Kidney epithelial cell (primary cell): ENCODE measurements around the gene FAM24B. TPM values are rescaled to one million over a fixed set of nuclear protein-coding genes. Genes with fewer than 3 reads are reported as not detected.
"Not testable (repeated sequence)": the region's sequence is repeated elsewhere in the genome, so short reads cannot be mapped to it uniquely, and the experiment has no call there.

Experiments
- DNase-seq: peaks from one replicate; pipeline ENCODE4 v3.0.0-alpha.2; 2010; ENCODE audit warnings: low read depth
- H3K27me3 ChIP-seq: 2 replicates; pipeline ENCODE4 v1.6.0; 2011; ENCODE audit warnings: low read length; ENCODE audit not compliant: control insufficient read depth, insufficient read depth
- H3K36me3 ChIP-seq: 2 replicates; pipeline ENCODE4 v1.5.1; 2011; ENCODE audit warnings: low read length; ENCODE audit not compliant: control insufficient read depth, insufficient read depth
- H3K4me3 ChIP-seq: 2 replicates; pipeline ENCODE4 v1.5.1; 2011; ENCODE audit warnings: low read depth, mild to moderate bottlenecking, control low read depth, low read length
- total RNA-seq: library from RNA; depleted of rRNA; stranded (reverse); fragments of >200 nt; gene quantifications from 2 replicates; pipeline ENCODE4 v1.2.3, GENCODE V29; 2015
- TF ChIP-seq, protein P1 (sequence below): IDR thresholded peaks from 2 replicates; pipeline ENCODE4 v1.5.1; 2011; ENCODE audit warnings: mild to moderate bottlenecking, moderate library complexity, low read length, control low read depth, inconsistent platforms; ENCODE audit not compliant: insufficient read depth, poor library complexity, severe bottlenecking

FAM24B gene
- total RNA-seq, 1 donor from 2014 or later, result 14.6 TPM

DNA sequence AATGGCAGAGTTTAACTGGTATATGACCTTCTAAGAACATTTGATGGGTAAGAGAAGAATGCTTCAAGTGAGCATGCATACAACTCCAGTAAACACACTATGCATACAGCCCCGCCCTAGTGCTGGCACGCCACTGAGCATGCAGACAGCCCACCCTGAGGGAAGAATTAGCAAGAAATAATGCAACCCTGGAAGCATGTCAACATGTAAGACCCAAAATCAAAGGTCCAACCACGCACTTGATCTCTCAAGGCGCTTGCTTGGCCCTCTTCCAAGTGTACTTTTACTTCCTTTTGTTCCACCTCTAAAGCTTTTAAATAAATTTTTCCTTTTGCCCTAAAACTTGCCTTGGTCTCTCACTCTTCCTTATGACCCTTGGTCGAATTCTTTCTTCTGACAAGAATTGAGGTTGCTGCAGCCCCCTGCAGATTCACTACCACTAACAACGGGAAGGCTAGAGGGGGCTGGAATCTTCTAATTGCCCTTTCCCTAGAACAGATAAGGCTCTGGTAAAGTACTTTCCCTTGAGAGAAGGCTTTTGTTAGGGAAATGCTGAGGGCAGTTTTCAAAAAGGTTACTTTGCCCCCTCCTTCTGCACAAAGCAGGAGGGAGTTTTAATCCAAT lies 3.4 kb downstream of the FAM24B start:
- TF ChIP-seq, protein P1, sequence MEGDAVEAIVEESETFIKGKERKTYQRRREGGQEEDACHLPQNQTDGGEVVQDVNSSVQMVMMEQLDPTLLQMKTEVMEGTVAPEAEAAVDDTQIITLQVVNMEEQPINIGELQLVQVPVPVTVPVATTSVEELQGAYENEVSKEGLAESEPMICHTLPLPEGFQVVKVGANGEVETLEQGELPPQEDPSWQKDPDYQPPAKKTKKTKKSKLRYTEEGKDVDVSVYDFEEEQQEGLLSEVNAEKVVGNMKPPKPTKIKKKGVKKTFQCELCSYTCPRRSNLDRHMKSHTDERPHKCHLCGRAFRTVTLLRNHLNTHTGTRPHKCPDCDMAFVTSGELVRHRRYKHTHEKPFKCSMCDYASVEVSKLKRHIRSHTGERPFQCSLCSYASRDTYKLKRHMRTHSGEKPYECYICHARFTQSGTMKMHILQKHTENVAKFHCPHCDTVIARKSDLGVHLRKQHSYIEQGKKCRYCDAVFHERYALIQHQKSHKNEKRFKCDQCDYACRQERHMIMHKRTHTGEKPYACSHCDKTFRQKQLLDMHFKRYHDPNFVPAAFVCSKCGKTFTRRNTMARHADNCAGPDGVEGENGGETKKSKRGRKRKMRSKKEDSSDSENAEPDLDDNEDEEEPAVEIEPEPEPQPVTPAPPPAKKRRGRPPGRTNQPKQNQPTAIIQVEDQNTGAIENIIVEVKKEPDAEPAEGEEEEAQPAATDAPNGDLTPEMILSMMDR, result no peak
- no peak overlapping the region for H3K4me3 ChIP-seq
- no peak for DNase-seq

DNA sequence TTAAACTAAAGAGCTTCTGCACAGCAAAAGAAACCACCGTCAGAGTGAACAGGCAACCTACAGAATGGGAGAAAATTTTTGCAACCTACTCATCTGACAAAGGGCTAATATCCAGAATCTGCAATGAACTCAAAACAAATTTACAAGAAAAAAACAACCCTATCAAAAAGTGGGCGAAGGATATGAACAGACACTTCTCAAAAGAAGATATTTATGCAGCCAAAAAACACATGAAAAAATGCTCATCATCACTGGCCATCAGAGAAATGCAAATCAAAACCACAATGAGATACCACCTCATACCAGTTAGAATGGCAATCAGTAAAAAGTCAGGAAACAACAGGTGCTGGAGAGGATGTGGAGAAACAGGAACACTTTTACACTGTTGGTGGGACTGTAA lies 7.4 kb downstream of the FAM24B start:
- not testable (repeated sequence) for H3K27me3 ChIP-seq, H3K36me3 ChIP-seq, H3K4me3 ChIP-seq, DNase-seq

More for the DNA sequence above, 3.4 kb downstream of the FAM24B start:
- no peaks in the 10 kb centered on the region for H3K27me3 ChIP-seq
- H3K36me3 ChIP-seq, result no peaks in the 10 kb centered on the region

- not testable (repeated sequence) for DNase-seq, H3K36me3 ChIP-seq, H3K4me3 ChIP-seq, H3K27me3 ChIP-seq
Observed at GRCh38 chr10:122868768-122869167, 10.6 kb downstream of the FAM24B start.

DNA sequence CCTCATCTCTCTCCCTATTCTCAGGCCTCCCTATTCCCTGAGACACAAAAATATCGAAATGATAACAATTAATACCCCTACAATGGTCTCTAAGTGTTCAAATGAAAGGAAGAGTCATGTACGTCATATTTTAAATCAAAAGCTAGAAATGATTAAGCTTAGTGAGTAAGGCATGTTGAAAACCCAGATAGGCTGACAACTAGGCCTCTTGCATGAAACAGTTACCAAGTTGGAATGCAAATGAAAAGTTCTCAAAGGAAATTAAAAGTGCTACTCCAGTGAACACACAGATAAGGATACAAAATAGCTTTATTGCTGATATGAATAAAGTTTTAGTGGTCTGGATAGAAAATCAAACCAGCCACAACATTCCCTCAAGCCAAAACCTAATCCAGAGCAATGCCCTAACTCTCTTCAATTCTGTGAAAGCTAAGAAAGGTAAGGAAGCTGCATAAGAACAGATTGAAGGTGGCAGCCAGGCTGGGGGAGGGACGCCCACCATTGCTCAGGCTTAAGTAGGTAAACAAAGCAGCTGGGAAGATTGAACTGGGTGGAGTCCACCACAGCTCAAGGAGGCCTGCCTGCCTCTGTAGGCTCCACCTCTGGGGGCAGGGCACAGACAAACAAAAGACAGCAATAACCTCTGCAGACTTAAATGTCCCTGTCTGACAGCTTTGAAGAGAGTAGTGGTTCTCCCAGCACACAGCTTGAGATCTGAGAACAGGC lies 12.5 kb downstream of the FAM24B start:
- DNase-seq, H3K27me3 ChIP-seq, H3K4me3 ChIP-seq, H3K36me3 ChIP-seq: not testable (repeated sequence)

GRCh38 chr10:122864901-122865300 lies 14.5 kb downstream of the FAM24B start:
- no peaks in the 10 kb centered on the region for H3K27me3 ChIP-seq
- H3K4me3 ChIP-seq, result no peak overlapping the region
- TF ChIP-seq, protein P1, result no peak
- no peaks in the 10 kb centered on the region for H3K36me3 ChIP-seq
- no peak for DNase-seq

DNA sequence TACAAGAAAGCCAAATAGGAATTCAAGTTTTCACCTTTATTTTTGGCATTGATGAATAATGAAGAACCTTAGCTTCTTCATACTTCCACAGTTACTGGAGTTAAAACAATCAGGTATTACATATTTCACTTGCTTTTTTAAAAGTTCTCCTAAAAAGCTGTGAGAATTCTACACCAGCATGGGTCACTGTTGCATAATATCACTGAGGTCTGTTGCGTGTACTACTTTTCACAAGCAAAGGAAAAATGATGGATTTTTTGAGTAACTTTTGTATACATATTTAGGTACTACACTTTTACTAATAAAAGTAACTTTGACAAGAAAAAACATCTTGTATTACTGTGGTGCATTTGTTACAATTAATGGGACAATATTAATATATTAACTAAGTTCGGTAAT lies 15.2 kb downstream of the FAM24B start:
- Histone ChIP-seq H3K36me3 (no peaks in the 10 kb centered on the region), H3K4me3 (no peak overlapping the region), H3K27me3 (no peaks in the 10 kb centered on the region)
- TF ChIP-seq, protein P1, result no peak
- DNase-seq, result no peak

DNA sequence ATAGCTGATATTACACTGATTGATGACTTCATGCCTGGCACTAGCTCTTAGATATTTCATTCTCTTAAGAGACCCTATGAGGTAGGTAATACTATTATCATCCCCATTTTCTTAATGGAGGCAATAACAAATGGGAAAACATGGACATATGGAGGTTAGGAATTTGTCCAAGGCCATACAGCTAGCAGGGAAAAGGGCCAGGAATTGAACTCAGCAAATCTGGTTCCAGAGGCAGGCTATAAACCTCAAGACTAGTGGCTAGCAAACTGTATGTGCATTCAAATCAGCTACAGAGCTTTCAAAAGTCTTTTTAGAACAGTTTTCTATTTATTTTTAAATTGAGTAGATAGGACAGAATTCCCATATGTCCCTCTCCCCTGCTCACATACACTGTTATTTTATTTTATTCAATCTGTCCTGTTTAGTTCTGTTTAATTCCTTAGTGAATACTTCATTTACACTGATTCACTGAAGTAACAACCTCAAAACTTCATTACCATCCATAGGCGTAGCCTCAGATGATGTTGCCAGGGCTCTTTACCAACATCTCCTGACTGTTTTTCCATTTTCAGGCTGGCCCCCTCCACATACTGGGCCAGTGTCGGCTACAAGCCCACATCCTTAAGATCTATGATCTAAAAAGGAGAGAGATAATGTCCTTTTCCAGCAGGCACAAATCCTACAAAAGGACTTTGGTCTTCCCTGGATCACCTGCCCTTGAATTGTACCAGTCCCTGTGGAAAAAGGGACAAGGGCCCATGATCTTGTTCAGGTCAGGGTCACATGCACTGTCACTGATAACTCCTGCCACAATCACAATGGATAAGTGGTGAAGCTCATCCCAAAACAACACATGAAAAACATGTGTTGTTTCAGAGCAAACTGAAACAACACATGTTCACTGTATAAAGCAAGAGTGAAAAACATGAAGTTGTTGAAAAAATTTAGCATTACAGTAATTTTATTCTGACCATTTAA lies 15.9 kb downstream of the FAM24B start:
- Histone ChIP-seq H3K4me3 (no peak overlapping the region), H3K27me3 (no peaks in the 10 kb centered on the region), H3K36me3 (no peaks in the 10 kb centered on the region)
- TF ChIP-seq, protein P1, result no peak
- DNase-seq, result no peak
